Measurements from ENCODE around the gene ACER2. TPM values are rescaled to one million over a fixed set of nuclear protein-coding genes. Genes with fewer than 3 reads are reported as not detected.

The ACER2 gene
- total and polyA plus RNA-seq, 2 of the 4 experiments (the other 2 are of a cell fraction), result 0.84 to 1.6 TPM

DNA sequence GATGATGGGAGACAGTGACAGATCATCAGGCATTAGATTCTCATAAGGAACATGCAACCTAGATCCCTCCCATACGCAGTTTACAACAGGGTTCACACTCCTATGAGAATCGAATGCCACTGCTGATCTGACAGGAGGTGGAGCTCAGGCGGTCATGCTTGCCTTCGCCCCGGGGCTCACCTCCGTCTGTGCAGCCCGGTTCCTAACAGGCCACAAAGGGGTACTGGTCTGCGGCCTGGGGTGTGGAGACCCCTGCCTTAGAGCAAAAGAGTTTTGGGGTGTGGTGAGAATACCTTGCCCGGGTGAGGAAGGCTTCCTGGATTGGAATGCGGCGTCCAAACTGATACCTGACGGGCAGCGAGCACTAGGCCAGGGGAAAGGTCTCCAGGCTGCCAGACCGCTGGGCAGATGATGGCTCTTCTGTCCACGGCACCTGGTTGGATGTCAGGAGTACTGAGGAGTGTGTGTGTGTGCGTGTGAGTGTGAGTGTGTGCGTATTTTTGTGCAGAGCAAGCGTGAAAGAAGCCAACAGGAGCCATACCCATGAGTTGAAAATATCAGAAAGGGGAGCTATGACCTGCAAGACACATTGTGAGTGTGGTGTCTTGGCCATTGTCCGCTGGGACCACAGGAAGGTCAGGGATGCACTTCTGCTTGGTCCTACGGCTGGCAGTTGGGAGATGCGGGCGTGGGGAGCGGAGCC, 55.4 kb downstream of the ACER2 start:
- peak overlapping the region; percentile 69 for H2AK9ac ChIP-seq (replicated peaks; ENCODE audit: low read depth, low read length, poor library complexity)
- H3K4ac ChIP-seq (ENCODE audit: low read depth, low read length), result peak overlapping the region; percentile 47; the same call in 1 of the 2 replicates
- DNase-seq, result no peak
- peaks cover 4% of the 10 kb centered on the region for H3K9me1 ChIP-seq (ENCODE audit: insufficient read depth, low read length)
- H3K23ac ChIP-seq (ENCODE audit: low read depth, low read length), result no peak overlapping the region; the same call in 1 of the 2 replicates
- H3K14ac ChIP-seq (replicated peaks; ENCODE audit: low read depth, low read length), result peak overlapping the region; percentile 83; the same call in 1 of the 2 replicates
- no peaks in the 10 kb centered on the region for H3K9me3 ChIP-seq (ENCODE audit: control insufficient read depth, insufficient read depth, low read length)
- in situ Hi-C loops (cut with MboI; ENCODE audit: low sequenced_read_pairs), result no loop called here
- no peak overlapping the region for H3K56ac ChIP-seq (ENCODE audit: extremely low read depth, insufficient read depth, low read length)
- intact Hi-C loops (cut with micrococcal nuclease), result no loop called here
- ChIA-PET CTCF (interaction anchor here (0.6 to 2.9 kb wide), 16 partner anchors 9 to 1944 kb away, joined by 3 to 25 read pairs (median 4); no protein-coding TSS in a partner anchor), POLR2A (ENCODE audit: unreplicated experiment) (no interaction called here)
- peak overlapping the region; percentile 80 for H3K4me2 ChIP-seq (ENCODE audit: low read depth, low read length)
- no peaks in the 10 kb centered on the region for H3K79me1 ChIP-seq (ENCODE audit: low read depth in 1 of 2, low read length in 2 of 2)
- H3K36me3 ChIP-seq (ENCODE audit: control insufficient read depth, insufficient read depth, low read length), result no peaks in the 10 kb centered on the region
- H2BK20ac ChIP-seq (ENCODE audit: low read depth, low read length), result no peak overlapping the region
- WGBS, 2 experiments (ENCODE audit: extremely low coverage in 2 of 2, insufficient read length in 1 of 2), result 65% methylated on average over 10 of the region's 23 CpGs; no CpG with 5 or more reads in 1 of the 2 experiments
- no peak overlapping the region for H4K5ac ChIP-seq (ENCODE audit: low read depth, low read length)
- H3K27ac ChIP-seq (ENCODE audit: insufficient read depth, low read length), result no peak overlapping the region
- TF ChIP-seq RAD21 (IDR thresholded peaks at IDR 0.05; ENCODE audit: low read length), result no peak
- TF ChIP-seq SMC3 (IDR thresholded peaks at IDR 0.05; ENCODE audit: low read depth, low read length), result no peak
- TF ChIP-seq RFX5 (IDR thresholded peaks at IDR 0.05; ENCODE audit: low read depth, low read length), result no peak
- BruUV-seq (replicated peaks), result no TSS peak
- H2BK5ac ChIP-seq (ENCODE audit: low read depth, low read length, poor library complexity, severe bottlenecking), result no peak overlapping the region
- dilution Hi-C loops (cut with HindIII; ENCODE audit: low sequenced_read_pairs, unreplicated experiment), result no loop called here
- H2BK120ac ChIP-seq (ENCODE audit: low read depth, low read length), result 0 out of 2 replicates have a peak overlapping the region, but pooled peaks have one; percentile 37
- peak overlapping the region; percentile 39; the same call in 1 of the 2 replicates for H3K9ac ChIP-seq (ENCODE audit: low read depth, low read length)
- peak overlapping the region in 1 of 2 experiments; percentile 60; a peak in 1 of 4 replicates for H4K8ac ChIP-seq (ENCODE audit: low read depth in 2 of 2, low read length in 2 of 2)
- H3K4me3 ChIP-seq (ENCODE audit: insufficient read depth, low read depth, low read length), result peak overlapping the region; percentile 19; the same call in 1 of the 2 replicates
- peaks cover 7% of the 10 kb centered on the region for H3K27me3 ChIP-seq (ENCODE audit: control insufficient read depth, insufficient read depth, low read length)
- no peak overlapping the region for H2AK5ac ChIP-seq (ENCODE audit: low read depth, low read length)
- H4K91ac ChIP-seq (ENCODE audit: insufficient read depth, low read depth, low read length), result no peak overlapping the region
- H4K20me1 ChIP-seq (ENCODE audit: insufficient read depth, low read length), result no peaks in the 10 kb centered on the region
- peak overlapping the region; percentile 59; the same call in 1 of the 3 replicates for H2BK15ac ChIP-seq (ENCODE audit: low read depth, low read length)
- 0 out of 2 replicates have a peak, but pooled peaks cover 2% of the 10 kb centered on the region for H3K4me1 ChIP-seq (ENCODE audit: control insufficient read depth, insufficient read depth, low read length)
- ATAC-seq (ENCODE audit: low read depth), result no peak
- H3K18ac ChIP-seq (ENCODE audit: low read depth, low read length), result no peak overlapping the region
- peak overlapping the region; percentile 94 for H2AFZ ChIP-seq (replicated peaks; ENCODE audit: low read length, poor library complexity)
